Measurements from ENCODE around the gene SYNPO2. TPM values are rescaled to one million over a fixed set of nuclear protein-coding genes. Genes with fewer than 3 reads are reported as not detected.
"Not testable (repeated sequence)": the region's sequence is repeated elsewhere in the genome, so short reads cannot be mapped to it uniquely, and the experiment has no call there.

Gene SYNPO2
- total RNA-seq, 2 experiments from 2014 or later: 0.22 to 0.41 TPM

DNA sequence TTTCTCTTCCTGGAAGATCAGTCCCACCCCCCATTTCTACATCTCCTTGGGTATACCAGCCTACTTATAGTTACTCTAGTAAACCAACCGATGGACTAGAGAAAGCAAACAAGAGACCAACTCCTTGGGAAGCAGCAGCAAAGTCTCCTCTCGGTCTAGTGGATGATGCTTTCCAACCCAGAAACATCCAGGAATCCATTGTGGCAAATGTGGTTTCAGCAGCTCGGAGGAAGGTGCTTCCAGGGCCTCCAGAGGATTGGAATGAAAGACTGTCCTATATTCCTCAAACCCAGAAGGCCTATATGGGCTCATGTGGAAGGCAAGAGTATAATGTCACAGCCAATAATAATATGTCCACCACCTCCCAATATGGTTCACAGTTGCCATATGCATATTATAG lies 168.8 kb downstream of the SYNPO2 start:
- DNase-seq (no peak), ATAC-seq (ENCODE audit: poor library complexity) (no peak)
- Mint-ChIP-seq H3K9me3 (no peaks in the 10 kb centered on the region), H3K4me3 (no peak overlapping the region), H3K27me3 (no peaks in the 10 kb centered on the region), H3K4me1 (ENCODE audit: low read depth) (no peaks in the 10 kb centered on the region), H3K36me3 (ENCODE audit: low read depth) (no peaks in the 10 kb centered on the region), H3K27ac (no peak overlapping the region)
- H3K27ac ChIP-seq (ENCODE audit: low read depth in 1 of 2, low read length in 2 of 2): no peak overlapping the region
- H3K4me1 ChIP-seq (ENCODE audit: insufficient read depth, low read length): no peaks in the 10 kb centered on the region
- no peaks in the 10 kb centered on the region for H3K27me3 ChIP-seq (ENCODE audit: control insufficient read depth in 1 of 2, insufficient read depth in 2 of 2, low read length in 2 of 2)
- ChIA-PET CTCF (no interaction called here), POLR2A (no interaction called here)
- no peak overlapping the region for H3K4me3 ChIP-seq (ENCODE audit: low read length)
- intact Hi-C loops (cut with DNase I, micrococcal nuclease): no loop called here
- no peaks in the 10 kb centered on the region for H3K9me3 ChIP-seq (ENCODE audit: control insufficient read depth in 1 of 2, insufficient read depth in 1 of 2, low read length in 2 of 2)
- TF ChIP-seq, protein P1, sequence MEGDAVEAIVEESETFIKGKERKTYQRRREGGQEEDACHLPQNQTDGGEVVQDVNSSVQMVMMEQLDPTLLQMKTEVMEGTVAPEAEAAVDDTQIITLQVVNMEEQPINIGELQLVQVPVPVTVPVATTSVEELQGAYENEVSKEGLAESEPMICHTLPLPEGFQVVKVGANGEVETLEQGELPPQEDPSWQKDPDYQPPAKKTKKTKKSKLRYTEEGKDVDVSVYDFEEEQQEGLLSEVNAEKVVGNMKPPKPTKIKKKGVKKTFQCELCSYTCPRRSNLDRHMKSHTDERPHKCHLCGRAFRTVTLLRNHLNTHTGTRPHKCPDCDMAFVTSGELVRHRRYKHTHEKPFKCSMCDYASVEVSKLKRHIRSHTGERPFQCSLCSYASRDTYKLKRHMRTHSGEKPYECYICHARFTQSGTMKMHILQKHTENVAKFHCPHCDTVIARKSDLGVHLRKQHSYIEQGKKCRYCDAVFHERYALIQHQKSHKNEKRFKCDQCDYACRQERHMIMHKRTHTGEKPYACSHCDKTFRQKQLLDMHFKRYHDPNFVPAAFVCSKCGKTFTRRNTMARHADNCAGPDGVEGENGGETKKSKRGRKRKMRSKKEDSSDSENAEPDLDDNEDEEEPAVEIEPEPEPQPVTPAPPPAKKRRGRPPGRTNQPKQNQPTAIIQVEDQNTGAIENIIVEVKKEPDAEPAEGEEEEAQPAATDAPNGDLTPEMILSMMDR (IDR thresholded peaks at IDR 0.05): no peak
- H3K36me3 ChIP-seq (ENCODE audit: insufficient read depth, low read length): no peaks in the 10 kb centered on the region

DNA sequence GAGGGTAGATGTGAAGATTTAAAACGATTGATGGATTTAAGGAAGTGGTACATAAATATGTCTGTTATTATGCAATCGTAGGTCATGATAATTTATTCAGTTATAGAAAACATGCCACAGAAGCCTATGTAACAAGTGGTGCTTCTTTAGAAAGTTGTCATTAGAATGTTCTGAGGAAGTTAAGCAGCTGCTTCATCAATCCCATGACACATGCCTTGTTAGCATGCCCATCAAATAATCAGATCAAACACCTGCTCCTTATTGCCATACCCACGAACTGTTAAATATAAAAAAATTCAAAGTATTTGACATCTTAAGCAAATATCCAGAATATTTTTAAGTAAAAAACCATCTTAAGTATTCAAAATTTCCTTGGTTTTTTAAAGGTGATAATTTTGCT lies 170.6 kb downstream of the SYNPO2 start:
- H3K4me1 Mint-ChIP-seq (ENCODE audit: low read depth): no peaks in the 10 kb centered on the region
- TF ChIP-seq, protein P1 (IDR thresholded peaks at IDR 0.05): no peak
- intact Hi-C loops (cut with DNase I, micrococcal nuclease): no loop called here
- H3K4me3 Mint-ChIP-seq: no peak overlapping the region
- no peaks in the 10 kb centered on the region for H3K4me1 ChIP-seq (ENCODE audit: insufficient read depth, low read length)
- H3K27me3 Mint-ChIP-seq: no peaks in the 10 kb centered on the region
- no peak for ATAC-seq (ENCODE audit: poor library complexity)
- no peak overlapping the region for H3K27ac Mint-ChIP-seq
- no peaks in the 10 kb centered on the region for H3K9me3 ChIP-seq (ENCODE audit: control insufficient read depth in 1 of 2, insufficient read depth in 1 of 2, low read length in 2 of 2)
- H3K27ac ChIP-seq (ENCODE audit: low read depth in 1 of 2, low read length in 2 of 2): no peak overlapping the region
- H3K36me3 Mint-ChIP-seq (ENCODE audit: low read depth): no peaks in the 10 kb centered on the region
- H3K36me3 ChIP-seq (ENCODE audit: insufficient read depth, low read length): no peaks in the 10 kb centered on the region
- no peak overlapping the region for H3K4me3 ChIP-seq (ENCODE audit: low read length)
- H3K9me3 Mint-ChIP-seq: no peaks in the 10 kb centered on the region
- CTCF ChIA-PET: interaction anchor here (0.6 kb wide), 1 partner anchor 202 kb away, joined by 4 read pairs; no protein-coding TSS in a partner anchor
- no peaks in the 10 kb centered on the region for H3K27me3 ChIP-seq (ENCODE audit: control insufficient read depth in 1 of 2, insufficient read depth in 2 of 2, low read length in 2 of 2)
- no peak for DNase-seq
- POLR2A ChIA-PET: no interaction called here

DNA sequence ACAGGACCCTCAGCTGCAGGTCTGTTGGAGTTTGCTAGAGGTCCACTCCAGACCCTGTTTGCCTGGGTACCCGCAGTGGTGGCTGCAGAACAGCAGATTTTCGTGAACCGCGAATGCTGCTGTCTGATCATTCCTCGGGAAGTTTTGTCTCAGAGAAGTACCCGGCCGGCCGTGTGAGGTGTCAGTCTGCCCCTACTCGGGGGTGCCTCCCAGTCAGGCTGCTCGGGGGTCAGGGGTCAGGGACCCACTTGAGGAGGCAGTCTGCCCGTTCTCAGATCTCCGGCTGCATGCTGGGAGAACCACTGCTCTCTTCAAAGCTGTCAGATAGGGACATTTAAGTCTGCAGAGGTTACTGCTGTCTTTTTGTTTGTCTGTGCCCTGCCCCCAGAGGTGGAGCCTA lies 178.5 kb downstream of the SYNPO2 start:
- H3K27me3 ChIP-seq (ENCODE audit: control insufficient read depth in 1 of 2, insufficient read depth in 2 of 2, low read length in 2 of 2); H3K27ac Mint-ChIP-seq; POLR2A ChIA-PET; H3K27ac ChIP-seq (ENCODE audit: low read depth in 1 of 2, low read length in 2 of 2); ATAC-seq (ENCODE audit: poor library complexity); H3K4me1 ChIP-seq (ENCODE audit: insufficient read depth, low read length); H3K9me3 Mint-ChIP-seq; H3K4me3 ChIP-seq (ENCODE audit: low read length); H3K36me3 ChIP-seq (ENCODE audit: insufficient read depth, low read length); CTCF ChIA-PET; intact Hi-C loops (cut with DNase I, micrococcal nuclease); H3K36me3 Mint-ChIP-seq (ENCODE audit: low read depth); DNase-seq; H3K9me3 ChIP-seq (ENCODE audit: control insufficient read depth in 1 of 2, insufficient read depth in 1 of 2, low read length in 2 of 2); H3K4me3 Mint-ChIP-seq; H3K4me1 Mint-ChIP-seq (ENCODE audit: low read depth): not testable (repeated sequence)
- H3K27me3 Mint-ChIP-seq: peaks cover 20% of the 10 kb centered on the region

DNA sequence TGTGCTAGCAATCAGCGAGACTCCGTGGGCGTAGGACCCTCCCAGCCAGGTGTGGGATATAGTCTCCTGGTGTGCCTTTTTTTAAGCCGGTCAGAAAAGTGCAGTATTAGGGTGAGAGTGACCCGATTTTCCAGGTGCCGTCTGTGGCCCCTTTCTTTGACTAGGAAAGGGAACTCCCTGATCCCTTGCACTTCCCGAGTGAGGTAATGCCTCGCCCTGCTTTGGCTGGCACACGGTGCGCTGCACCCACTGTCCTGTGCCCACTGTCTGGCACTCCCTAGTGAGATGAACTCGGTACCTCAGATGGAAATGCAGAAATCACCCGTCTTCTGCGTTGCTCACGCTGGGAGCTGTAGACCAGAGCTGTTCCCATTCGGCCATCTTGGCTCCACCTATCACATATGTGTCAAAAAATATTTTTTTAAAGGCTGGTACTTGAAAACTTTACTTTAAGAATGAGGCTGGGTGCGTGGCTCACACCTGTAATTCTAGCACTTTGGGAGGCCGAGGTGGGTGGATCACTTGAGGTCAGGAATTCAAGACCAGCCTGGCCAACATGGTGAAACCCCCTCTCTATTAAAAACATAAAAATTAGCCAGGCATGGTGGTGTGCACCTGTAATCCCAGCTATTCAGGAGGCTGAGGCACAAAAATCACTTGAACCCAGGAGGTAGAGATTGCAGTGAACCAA lies 179.2 kb downstream of the SYNPO2 start:
- CTCF ChIA-PET; H3K27me3 ChIP-seq (ENCODE audit: control insufficient read depth in 1 of 2, insufficient read depth in 2 of 2, low read length in 2 of 2); H3K4me3 Mint-ChIP-seq; intact Hi-C loops (cut with DNase I, micrococcal nuclease); H3K36me3 Mint-ChIP-seq (ENCODE audit: low read depth); H3K27ac ChIP-seq (ENCODE audit: low read depth in 1 of 2, low read length in 2 of 2); H3K4me3 ChIP-seq (ENCODE audit: low read length); POLR2A ChIA-PET; H3K9me3 ChIP-seq (ENCODE audit: control insufficient read depth in 1 of 2, insufficient read depth in 1 of 2, low read length in 2 of 2); H3K27ac Mint-ChIP-seq; H3K4me1 ChIP-seq (ENCODE audit: insufficient read depth, low read length); DNase-seq; ATAC-seq (ENCODE audit: poor library complexity); H3K9me3 Mint-ChIP-seq; H3K36me3 ChIP-seq (ENCODE audit: insufficient read depth, low read length); H3K4me1 Mint-ChIP-seq (ENCODE audit: low read depth): not testable (repeated sequence)
- H3K27me3 Mint-ChIP-seq: peaks cover 20% of the 10 kb centered on the region
